Esophagus squamous epithelium (tissue), 5 donors: ENCODE measurements around the gene LTF. TPM values are rescaled to one million over a fixed set of nuclear protein-coding genes. Genes with fewer than 3 reads are reported as not detected.
A peak's percentile ranks its signal among the peaks of the same experiment; 100 is the strongest.
"Not testable (repeated sequence)": the region's sequence is repeated elsewhere in the genome, so short reads cannot be mapped to it uniquely, and the experiment has no call there.

Experiments used
- DNase-seq: peaks from one replicate; lab custom pipeline; 2025; lab: John Stamatoyannopoulos, UW
- H3K27ac ChIP-seq, 4 donors: fragments of 200-600 bp; sonication (generic); one replicate each; pipeline ENCODE4 v1.5.1; 2016 to 2019; ENCODE audit warnings: mild to moderate bottlenecking in 1 of 4
- H3K27me3 ChIP-seq, 4 donors: fragments of 200-600 bp; sonication (generic); 1 replicate in 3 of 4; 2 replicates in 1 of 4; pipeline versions ENCODE4 v1.5.1 to v1.6.0; 2017 to 2021; ENCODE audit warnings: antibody characterized with exemption in 1 of 4
- H3K36me3 ChIP-seq, 3 donors: fragments of 200-600 bp; sonication (generic); one replicate each; pipeline ENCODE4 v1.5.1; 2016 to 2019
- H3K4me1 ChIP-seq, 3 donors: fragments of 200-600 bp; sonication (generic); one replicate each; pipeline ENCODE4 v1.5.1; 2017 to 2019
- H3K4me3 ChIP-seq, 4 donors: fragments of 200-600 bp; sonication (generic); 1 replicate in 3 of 4; 2 replicates in 1 of 4; pipeline ENCODE4 v1.5.1; 2016 to 2019; ENCODE audit warnings: mild to moderate bottlenecking in 2 of 4, moderate library complexity in 1 of 4
- H3K9me3 ChIP-seq, 3 donors: fragments of 200-600 bp; sonication (generic); one replicate each; pipeline ENCODE4 v1.5.1; 2016 to 2019
- CTCF ChIP-seq, 6 experiments: fragments of 450-650 bp in 4 of 6; fragments of 200-600 bp in 2 of 6; sonication (generic) in 2 of 6; IDR thresholded peaks; one replicate each; pipeline ENCODE4 v1.5.1; 2016 to 2019; ENCODE audit warnings: antibody characterized with exemption in 6 of 6, mild to moderate bottlenecking in 4 of 6, moderate library complexity in 4 of 6
- POLR2A ChIP-seq, 4 donors: fragments of 450-650 bp; IDR thresholded peaks; one replicate each; pipeline ENCODE4 v1.6.1; 2017; ENCODE audit warnings: antibody characterized with exemption in 4 of 4, mild to moderate bottlenecking in 4 of 4, moderate library complexity in 3 of 4
- WGBS, 2 donors: methylation state at CpG; one replicate each; pipeline ENCODE4 v1.1.5; 2018; 5-methylcytosine and 5-hydroxymethylcytosine counted together
- intact Hi-C: fragments of 100-400 bp; cut with DNase I; formaldehyde crosslinking; loops from one replicate; pipeline ENCODE4 v1.15.0; 2022
- total RNA-seq, 4 donors: library from RNA; depleted of rRNA; stranded (reverse); fragments of >200 nt; gene quantifications; one replicate each; pipeline ENCODE4 v1.1.0, GENCODE V29; 2016
- donor health status: DM: yes; HTN: yes; CAD: no.

LTF gene
- total RNA-seq, 4 donors from 2014 or later = 0.57 to 204 (median 2.6) TPM

GRCh38 chr3:46435081-46435726 is 29.5 kb downstream of the LTF start:
- H3K36me3 ChIP-seq = no peaks in the 10 kb centered on the region
- TF ChIP-seq POLR2A (IDR thresholded peaks at IDR 0.05) (no peak), CTCF (IDR thresholded peaks at IDR 0.05) (no peak)
- 88 to 93% methylated on average over 3 of the region's 3 CpGs for WGBS, 2 donors

GRCh38 chr3:46433841-46434240 is 30.9 kb downstream of the LTF start:
- TF ChIP-seq CTCF (IDR thresholded peaks at IDR 0.05) (no peak), POLR2A (IDR thresholded peaks at IDR 0.05) (no peak)
- no peak for DNase-seq
- Histone ChIP-seq H3K9me3 (no peaks in the 10 kb centered on the region), H3K36me3 (no peaks in the 10 kb centered on the region), H3K27me3 (no peaks in the 10 kb centered on the region), H3K4me3 (no peak overlapping the region), H3K4me1 (peaks cover 0 to 16% (median 0%) of the 10 kb centered on the region in 3 donors), H3K27ac (no peak overlapping the region)
- 88 to 100% methylated on average over 1 of the region's 1 CpG for WGBS, 2 donors
- intact Hi-C loops = no loop called here

More at GRCh38 chr3:46435081-46435726, 29.5 kb downstream of the LTF start:
- no peaks in the 10 kb centered on the region for H3K9me3 ChIP-seq
- no peak for DNase-seq
- intact Hi-C loops = no loop called here
- H3K4me3 ChIP-seq = no peak overlapping the region
- no peak overlapping the region for H3K27ac ChIP-seq
- H3K4me1 ChIP-seq = peaks cover 0 to 2% (median 0%) of the 10 kb centered on the region in 3 donors
- no peaks in the 10 kb centered on the region for H3K27me3 ChIP-seq

- H3K9me3 ChIP-seq, H3K4me3 ChIP-seq, H3K27me3 ChIP-seq, H3K27ac ChIP-seq, DNase-seq, H3K36me3 ChIP-seq, intact Hi-C loops: not testable (repeated sequence)
- H3K4me1 ChIP-seq = peaks cover 0 to 23% (median 0%) of the 10 kb centered on the region in 3 donors
- WGBS, 2 donors = 61 to 77% methylated on average over 4 of the region's 4 CpGs
Observed at GRCh38 chr3:46433118-46433517, 31.6 kb downstream of the LTF start.

GRCh38 chr3:46431905-46432304 is 32.8 kb downstream of the LTF start:
- H3K9me3 ChIP-seq, H3K27me3 ChIP-seq, H3K27ac ChIP-seq, intact Hi-C loops, H3K36me3 ChIP-seq, H3K4me3 ChIP-seq, DNase-seq: not testable (repeated sequence)
- peaks cover 0 to 28% (median 0%) of the 10 kb centered on the region in 3 donors for H3K4me1 ChIP-seq
- 90 to 92% methylated on average over 5 of the region's 5 CpGs for WGBS, 2 donors

- WGBS, 2 donors = 92 to 95% methylated on average over 1 of the region's 1 CpG
- intact Hi-C loops, H3K36me3 ChIP-seq, H3K27me3 ChIP-seq, H3K9me3 ChIP-seq, H3K27ac ChIP-seq, H3K4me3 ChIP-seq, DNase-seq: not testable (repeated sequence)
- peaks cover 0 to 28% (median 0%) of the 10 kb centered on the region in 3 donors for H3K4me1 ChIP-seq
Observed at GRCh38 chr3:46430879-46431278, 33.8 kb downstream of the LTF start.

- no peaks in the 10 kb centered on the region for H3K27me3 ChIP-seq
- H3K27ac ChIP-seq = peak overlapping the region in 3 of 4 donors; percentile 69 to 80 (median 70)
- no peak for DNase-seq
- no peaks in the 10 kb centered on the region for H3K36me3 ChIP-seq
- H3K9me3 ChIP-seq = no peaks in the 10 kb centered on the region
- TF ChIP-seq POLR2A (IDR thresholded peaks at IDR 0.05) (no peak), CTCF (IDR thresholded peaks at IDR 0.05) (no peak)
- H3K4me3 ChIP-seq = no peak overlapping the region
- peaks cover 0 to 28% (median 0%) of the 10 kb centered on the region in 3 donors for H3K4me1 ChIP-seq
- 39 to 54% methylated on average over 5 of the region's 5 CpGs for WGBS, 2 donors
- intact Hi-C loops = no loop called here
Observed at GRCh38 chr3:46429671-46430070, 35.0 kb downstream of the LTF start.
